ENCODE data around the gene CACNA1D.

CACNA1D gene

GRCh38 chr3:53768478-53769459 is 274.4 kb downstream of the CACNA1D start:
- no peak overlapping the region for H3K4me3 Mint-ChIP-seq
- H3K27ac Mint-ChIP-seq = no peak overlapping the region
- no peaks in the 10 kb centered on the region for H3K36me3 Mint-ChIP-seq (ENCODE audit: low read depth)
- H3K4me1 Mint-ChIP-seq (ENCODE audit: low read depth) = peaks cover 11% of the 10 kb centered on the region
- no peak for DNase-seq (ENCODE audit: low spot score)
- no peaks in the 10 kb centered on the region for H3K9me3 Mint-ChIP-seq
- H3K27me3 Mint-ChIP-seq (ENCODE audit: low read depth) = peaks cover 26% of the 10 kb centered on the region

- no peaks in the 10 kb centered on the region for H3K9me3 Mint-ChIP-seq
- peaks cover 21% of the 10 kb centered on the region for H3K4me1 Mint-ChIP-seq (ENCODE audit: low read depth)
- H3K27me3 Mint-ChIP-seq (ENCODE audit: low read depth) = peaks cover 18% of the 10 kb centered on the region
- DNase-seq (ENCODE audit: low spot score) = no peak
- no peak overlapping the region for H3K4me3 Mint-ChIP-seq
- H3K27ac Mint-ChIP-seq = no peak overlapping the region
- H3K36me3 Mint-ChIP-seq (ENCODE audit: low read depth) = no peaks in the 10 kb centered on the region
Measured at GRCh38 chr3:53772562-53772961, 278.2 kb downstream of the CACNA1D start.

GRCh38 chr3:53773021-53773436 is 278.6 kb downstream of the CACNA1D start:
- DNase-seq (ENCODE audit: low spot score) = no peak
- Mint-ChIP-seq H3K9me3 (no peaks in the 10 kb centered on the region), H3K27me3 (ENCODE audit: low read depth) (peaks cover 16% of the 10 kb centered on the region), H3K36me3 (ENCODE audit: low read depth) (no peaks in the 10 kb centered on the region), H3K4me1 (ENCODE audit: low read depth) (peaks cover 24% of the 10 kb centered on the region), H3K4me3 (no peak overlapping the region), H3K27ac (no peak overlapping the region)

GRCh38 chr3:53773611-53774368 is 279.4 kb downstream of the CACNA1D start:
- H3K27ac Mint-ChIP-seq = peak overlapping the region; percentile 23
- no peak overlapping the region for H3K4me3 Mint-ChIP-seq
- H3K4me1 Mint-ChIP-seq (ENCODE audit: low read depth) = peaks cover 24% of the 10 kb centered on the region
- no peaks in the 10 kb centered on the region for H3K36me3 Mint-ChIP-seq (ENCODE audit: low read depth)
- no peak for DNase-seq (ENCODE audit: low spot score)
- H3K27me3 Mint-ChIP-seq (ENCODE audit: low read depth) = peaks cover 15% of the 10 kb centered on the region
- no peaks in the 10 kb centered on the region for H3K9me3 Mint-ChIP-seq

GRCh38 chr3:53774414-53774813 is 280.0 kb downstream of the CACNA1D start:
- DNase-seq (ENCODE audit: low spot score) = no peak
- no peaks in the 10 kb centered on the region for H3K36me3 Mint-ChIP-seq (ENCODE audit: low read depth)
- H3K4me3 Mint-ChIP-seq = no peak overlapping the region
- no peaks in the 10 kb centered on the region for H3K9me3 Mint-ChIP-seq
- peaks cover 15% of the 10 kb centered on the region for H3K27me3 Mint-ChIP-seq (ENCODE audit: low read depth)
- H3K4me1 Mint-ChIP-seq (ENCODE audit: low read depth) = peaks cover 24% of the 10 kb centered on the region
- H3K27ac Mint-ChIP-seq = no peak overlapping the region

DNA sequence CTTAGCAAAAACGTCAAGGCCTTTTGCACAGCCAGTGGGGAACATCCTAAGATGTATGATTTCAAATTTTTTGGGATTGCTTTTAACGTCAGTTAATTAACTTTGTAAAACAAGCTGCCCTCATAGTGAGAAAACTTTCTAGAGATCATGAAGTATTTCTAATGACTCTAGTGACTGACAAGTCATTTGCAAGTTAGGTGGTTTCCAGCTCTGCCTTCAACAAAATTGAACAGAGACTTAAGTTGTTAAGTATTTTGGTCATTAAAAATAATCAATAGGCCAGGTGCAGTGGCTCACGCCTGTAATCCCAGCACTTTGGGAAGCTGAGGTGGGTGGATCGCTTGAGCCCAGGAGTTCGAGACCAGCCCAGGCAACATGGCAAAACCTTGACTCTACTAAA is 280.6 kb downstream of the CACNA1D start:
- Mint-ChIP-seq H3K4me1 (ENCODE audit: low read depth) (peaks cover 24% of the 10 kb centered on the region), H3K4me3 (no peak overlapping the region), H3K9me3 (no peaks in the 10 kb centered on the region), H3K27me3 (ENCODE audit: low read depth) (peaks cover 13% of the 10 kb centered on the region), H3K36me3 (ENCODE audit: low read depth) (no peaks in the 10 kb centered on the region), H3K27ac (no peak overlapping the region)
- no peak for DNase-seq (ENCODE audit: low spot score)

GRCh38 chr3:53775834-53776251 is 281.4 kb downstream of the CACNA1D start:
- H3K27me3 Mint-ChIP-seq (ENCODE audit: low read depth) = peaks cover 17% of the 10 kb centered on the region
- no peak for DNase-seq (ENCODE audit: low spot score)
- H3K36me3 Mint-ChIP-seq (ENCODE audit: low read depth) = no peaks in the 10 kb centered on the region
- H3K4me3 Mint-ChIP-seq = no peak overlapping the region
- no peaks in the 10 kb centered on the region for H3K9me3 Mint-ChIP-seq
- no peak overlapping the region for H3K27ac Mint-ChIP-seq
- peaks cover 22% of the 10 kb centered on the region for H3K4me1 Mint-ChIP-seq (ENCODE audit: low read depth)

DNA sequence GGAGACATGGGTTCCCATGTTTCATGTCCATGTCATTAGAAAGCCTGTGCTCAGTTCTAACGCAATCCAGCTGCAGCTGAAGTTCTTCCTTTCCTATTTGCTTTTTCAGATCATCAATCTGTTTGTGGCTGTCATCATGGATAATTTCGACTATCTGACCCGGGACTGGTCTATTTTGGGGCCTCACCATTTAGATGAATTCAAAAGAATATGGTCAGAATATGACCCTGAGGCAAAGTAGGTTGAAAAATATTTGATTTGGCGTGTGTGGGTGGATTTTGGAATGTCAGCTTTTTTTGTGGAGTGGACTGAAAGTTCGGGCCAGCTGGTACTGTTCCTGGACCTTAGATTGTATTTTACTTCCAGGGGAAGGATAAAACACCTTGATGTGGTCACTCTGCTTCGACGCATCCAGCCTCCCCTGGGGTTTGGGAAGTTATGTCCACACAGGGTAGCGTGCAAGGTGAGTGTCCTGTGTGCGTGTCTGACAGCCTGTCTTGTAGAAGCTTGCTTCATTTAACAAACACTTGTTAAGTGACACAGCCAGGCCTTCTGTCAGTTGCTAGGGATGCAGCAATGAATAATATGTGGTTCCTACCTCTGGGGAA is 282.2 kb downstream of the CACNA1D start:
- peaks cover 15% of the 10 kb centered on the region for H3K27me3 Mint-ChIP-seq (ENCODE audit: low read depth)
- no peak for DNase-seq (ENCODE audit: low spot score)
- no peaks in the 10 kb centered on the region for H3K36me3 Mint-ChIP-seq (ENCODE audit: low read depth)
- H3K9me3 Mint-ChIP-seq = no peaks in the 10 kb centered on the region
- no peak overlapping the region for H3K4me3 Mint-ChIP-seq
- peaks cover 22% of the 10 kb centered on the region for H3K4me1 Mint-ChIP-seq (ENCODE audit: low read depth)
- H3K27ac Mint-ChIP-seq = no peak overlapping the region

DNA sequence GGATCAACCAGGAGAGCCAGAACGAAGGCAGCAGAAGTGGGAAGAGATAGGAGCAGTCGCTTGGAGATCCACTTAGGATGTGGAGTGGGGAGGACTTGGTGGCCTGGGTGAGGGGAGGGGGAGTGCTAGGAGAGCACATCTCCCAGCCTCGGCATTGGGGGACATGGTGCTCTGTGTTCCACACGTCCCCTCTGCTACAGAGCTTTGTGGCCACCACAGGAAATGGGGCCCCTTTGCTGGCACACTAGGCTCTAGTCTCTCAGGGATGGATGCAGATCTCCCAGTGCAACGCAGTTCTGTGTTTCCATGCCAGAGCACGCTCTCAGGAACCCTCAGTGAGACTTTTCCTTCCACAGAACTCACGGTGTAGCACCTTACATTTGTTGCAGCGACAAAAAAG is 283.1 kb downstream of the CACNA1D start:
- Mint-ChIP-seq H3K4me3 (no peak overlapping the region), H3K27me3 (ENCODE audit: low read depth) (peaks cover 13% of the 10 kb centered on the region), H3K27ac (no peak overlapping the region), H3K4me1 (ENCODE audit: low read depth) (peaks cover 22% of the 10 kb centered on the region), H3K36me3 (ENCODE audit: low read depth) (no peaks in the 10 kb centered on the region), H3K9me3 (no peaks in the 10 kb centered on the region)
- DNase-seq (ENCODE audit: low spot score) = no peak

DNA sequence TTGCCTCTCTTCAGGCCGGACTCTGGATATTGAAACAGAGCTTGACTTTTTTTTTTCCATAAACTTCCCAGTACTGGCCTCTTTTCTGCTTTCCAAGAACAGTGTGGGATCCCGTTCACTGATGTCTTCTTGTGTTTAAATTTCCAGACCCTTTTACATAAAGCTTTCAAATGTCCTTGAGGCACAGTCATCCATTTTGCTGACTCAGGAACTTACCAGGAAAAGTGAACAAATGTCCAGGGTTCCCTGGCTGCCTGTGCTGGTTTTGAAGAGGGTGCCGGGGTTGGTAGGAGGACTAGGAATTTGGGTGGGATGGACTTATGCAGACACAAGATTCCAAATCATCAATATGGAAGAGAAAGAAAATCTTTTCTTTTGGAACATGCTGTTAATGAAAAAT is 283.7 kb downstream of the CACNA1D start:
- Mint-ChIP-seq H3K4me3 (no peak overlapping the region), H3K4me1 (ENCODE audit: low read depth) (peaks cover 22% of the 10 kb centered on the region), H3K27ac (no peak overlapping the region), H3K9me3 (no peaks in the 10 kb centered on the region), H3K27me3 (ENCODE audit: low read depth) (peaks cover 12% of the 10 kb centered on the region), H3K36me3 (ENCODE audit: low read depth) (no peaks in the 10 kb centered on the region)
- no peak for DNase-seq (ENCODE audit: low spot score)

- no peak for DNase-seq (ENCODE audit: low spot score)
- no peak overlapping the region for H3K27ac Mint-ChIP-seq
- H3K27me3 Mint-ChIP-seq (ENCODE audit: low read depth) = peaks cover 21% of the 10 kb centered on the region
- H3K36me3 Mint-ChIP-seq (ENCODE audit: low read depth) = no peaks in the 10 kb centered on the region
- no peak overlapping the region for H3K4me3 Mint-ChIP-seq
- H3K4me1 Mint-ChIP-seq (ENCODE audit: low read depth) = peaks cover 10% of the 10 kb centered on the region
- no peaks in the 10 kb centered on the region for H3K9me3 Mint-ChIP-seq
Measured at GRCh38 chr3:53780171-53780570, 285.8 kb downstream of the CACNA1D start.

- H3K4me3 Mint-ChIP-seq = no peak overlapping the region
- H3K4me1 Mint-ChIP-seq (ENCODE audit: low read depth) = peaks cover 10% of the 10 kb centered on the region
- DNase-seq (ENCODE audit: low spot score) = no peak
- H3K27me3 Mint-ChIP-seq (ENCODE audit: low read depth) = peaks cover 24% of the 10 kb centered on the region
- H3K27ac Mint-ChIP-seq = no peak overlapping the region
- H3K9me3 Mint-ChIP-seq = no peaks in the 10 kb centered on the region
- no peaks in the 10 kb centered on the region for H3K36me3 Mint-ChIP-seq (ENCODE audit: low read depth)
Measured at GRCh38 chr3:53780806-53781205, 286.4 kb downstream of the CACNA1D start.

DNA sequence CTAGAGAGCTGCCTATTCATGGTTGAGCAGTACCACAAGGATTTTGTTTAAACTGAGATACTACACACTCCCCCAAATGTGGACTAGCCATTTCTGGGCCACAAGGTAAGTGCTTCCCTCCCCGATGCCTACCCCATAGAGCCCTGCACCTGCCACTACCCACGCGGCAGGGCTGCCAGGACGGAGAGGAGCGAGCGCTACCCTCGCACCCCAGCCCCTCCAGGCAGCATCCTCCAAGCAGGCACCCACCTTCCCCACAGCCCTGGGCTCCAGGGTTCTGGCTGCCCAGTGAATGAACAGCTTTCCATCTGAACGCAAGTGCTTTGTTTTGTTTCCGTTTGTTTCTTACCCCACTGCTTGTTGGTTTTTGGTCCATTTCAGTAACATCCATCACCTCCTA is 292.6 kb downstream of the CACNA1D start:
- Mint-ChIP-seq H3K27me3 (ENCODE audit: low read depth) (peaks cover 34% of the 10 kb centered on the region), H3K9me3 (no peaks in the 10 kb centered on the region), H3K4me3 (no peak overlapping the region), H3K4me1 (ENCODE audit: low read depth) (no peaks in the 10 kb centered on the region), H3K27ac (no peak overlapping the region), H3K36me3 (ENCODE audit: low read depth) (no peaks in the 10 kb centered on the region)
- DNase-seq (ENCODE audit: low spot score) = no peak

- Mint-ChIP-seq H3K9me3 (no peaks in the 10 kb centered on the region), H3K36me3 (ENCODE audit: low read depth) (no peaks in the 10 kb centered on the region), H3K27ac (no peak overlapping the region), H3K4me3 (no peak overlapping the region), H3K4me1 (ENCODE audit: low read depth) (no peaks in the 10 kb centered on the region), H3K27me3 (ENCODE audit: low read depth) (peaks cover 33% of the 10 kb centered on the region)
- no peak for DNase-seq (ENCODE audit: low spot score)
Measured at GRCh38 chr3:53788038-53788437, 293.6 kb downstream of the CACNA1D start.

Measured in T-helper 2 cell treated with Interferon-gamma antibody and Interleukin-4, amounts not matched to agents 5 μg/mL and 100 μg/mL, for 36 hours (primary cell).